NCI-H82 (cell line): Measurements from ENCODE around the gene SORCS2.
A peak's percentile ranks its signal among the peaks of the same experiment; 100 is the strongest.

Experiments used
- DNase-seq: peaks from one replicate; lab custom pipeline; 2025; lab: John Stamatoyannopoulos, UW

The SORCS2 gene

DNA sequence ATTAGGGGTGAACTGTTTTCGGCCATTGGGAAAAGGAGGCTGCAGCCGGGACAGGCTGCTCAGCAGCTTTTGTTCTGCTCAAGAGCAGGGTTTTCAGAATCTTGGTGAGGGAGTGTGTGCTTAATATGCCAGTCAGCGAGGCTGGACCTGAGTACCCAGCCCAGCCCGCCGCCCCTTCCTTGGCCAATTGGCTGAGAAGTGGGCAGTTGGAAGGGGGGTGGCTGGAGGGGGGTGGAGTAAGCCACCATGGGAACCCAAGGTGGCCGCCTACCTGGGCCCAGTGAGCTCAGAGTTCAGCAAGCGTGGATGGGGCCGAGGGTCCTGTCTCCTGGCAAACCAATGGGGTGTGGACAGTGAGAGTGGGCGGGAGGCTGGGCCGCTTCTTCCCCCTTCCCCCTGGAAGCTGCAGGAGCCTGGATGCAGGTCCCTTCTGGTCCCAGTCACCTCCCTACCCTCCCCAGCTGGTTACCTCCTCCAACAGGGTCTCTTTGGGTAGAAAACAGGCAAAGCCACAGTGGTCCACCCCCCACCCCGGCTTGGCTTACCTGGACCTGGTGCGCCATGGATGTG lies 52.5 kb downstream of the SORCS2 start:
- no peak for DNase-seq

DNA sequence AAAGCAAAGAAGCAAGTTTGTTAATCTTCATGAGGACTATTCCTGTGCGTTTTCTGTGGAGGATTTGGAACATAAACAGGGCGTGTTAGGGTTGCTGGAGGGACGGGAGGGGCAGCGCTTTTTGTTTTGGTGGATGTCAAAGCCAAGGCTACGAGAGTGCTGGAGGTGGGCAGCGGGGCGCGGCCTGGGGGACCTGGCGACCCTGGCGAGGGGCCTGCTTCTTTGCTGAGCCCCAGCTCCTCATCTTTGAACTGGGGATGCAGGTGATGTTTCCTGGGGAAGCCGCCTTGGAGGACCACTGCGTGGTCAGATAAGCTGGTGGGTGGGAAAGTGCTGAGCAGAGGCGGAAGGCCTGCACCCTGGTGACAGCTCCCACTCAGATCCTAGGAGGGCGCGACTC lies 55.2 kb downstream of the SORCS2 start:
- no peak for DNase-seq

DNA sequence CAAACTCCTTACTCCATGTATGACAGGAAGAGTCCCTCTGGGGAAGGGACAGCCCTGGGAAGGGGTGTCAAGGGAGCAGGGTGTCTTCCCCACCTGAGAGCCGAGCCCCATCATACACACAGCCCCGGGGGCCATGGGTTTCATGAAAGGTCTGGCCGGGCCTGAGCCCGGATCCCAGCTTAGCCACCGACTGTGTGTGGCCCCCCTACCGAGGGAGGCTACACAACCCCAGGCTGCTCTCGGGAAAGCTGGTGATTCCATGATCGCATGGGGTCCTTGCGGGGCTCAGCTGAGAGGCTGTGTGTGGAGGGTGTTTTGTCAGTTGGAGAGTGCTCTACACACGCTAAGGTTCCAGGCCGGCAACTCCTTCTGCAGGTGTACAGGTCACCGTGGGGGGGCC lies 55.6 kb downstream of the SORCS2 start:
- DNase-seq, result no peak

DNA sequence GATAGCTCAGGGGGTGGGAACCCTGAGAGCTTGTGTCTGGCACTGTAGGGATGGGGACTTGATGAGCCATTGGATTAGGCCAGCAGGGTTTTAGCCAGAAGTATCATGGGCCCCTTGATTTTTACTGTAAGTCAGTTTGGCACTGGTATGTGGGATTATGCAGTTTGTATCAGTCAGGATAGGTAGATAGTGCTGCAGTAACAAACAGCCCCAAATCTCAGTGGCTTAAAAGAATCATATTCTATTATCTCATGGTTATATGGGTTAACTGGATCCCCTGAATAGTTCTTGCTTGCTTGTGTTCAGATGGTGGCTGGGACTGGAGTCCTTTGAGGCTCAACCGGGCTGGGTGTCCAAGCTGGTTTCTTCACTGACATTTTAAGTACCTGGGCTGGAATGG lies 56.5 kb downstream of the SORCS2 start:
- no peak for DNase-seq

DNA sequence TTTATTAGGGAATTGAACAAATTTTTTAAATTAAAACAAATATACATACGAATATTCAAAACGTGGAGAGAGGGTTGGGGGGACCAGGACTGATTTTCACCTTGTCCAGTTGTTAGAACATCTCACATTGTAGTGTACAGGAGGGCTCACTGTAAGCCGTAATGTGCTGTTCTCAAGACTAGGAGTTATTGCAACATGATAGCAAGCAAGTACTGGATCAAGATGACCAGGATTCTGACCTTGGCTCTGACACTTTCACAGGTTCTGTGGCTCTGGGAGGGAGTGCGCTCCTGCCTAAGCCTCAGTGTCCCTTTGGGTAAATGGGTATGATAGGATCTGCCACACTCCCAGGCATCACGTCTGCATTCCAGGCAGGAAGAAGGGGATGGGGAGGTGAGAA lies 59.0 kb downstream of the SORCS2 start:
- no peak for DNase-seq

DNA sequence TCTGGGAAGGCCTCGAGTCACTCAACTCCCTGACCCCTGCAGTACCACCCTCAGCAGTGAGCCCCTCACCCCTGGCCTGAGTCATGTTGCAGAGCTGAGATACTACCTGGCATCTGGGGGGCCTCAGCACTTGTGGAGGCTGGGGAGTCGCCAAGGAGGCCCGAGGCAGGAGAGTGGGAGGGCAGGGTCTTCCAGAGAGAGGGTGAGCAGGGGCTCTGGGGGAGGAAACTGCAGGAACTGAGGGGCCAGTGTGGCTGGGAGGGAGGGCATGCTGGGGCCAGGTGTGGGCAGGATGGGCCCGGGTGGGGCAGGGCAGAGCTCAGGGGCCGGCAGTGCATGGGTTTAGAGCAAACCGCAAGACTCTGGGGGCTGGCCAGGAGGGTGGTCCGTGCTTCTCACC lies 59.7 kb downstream of the SORCS2 start:
- no peak for DNase-seq

DNA sequence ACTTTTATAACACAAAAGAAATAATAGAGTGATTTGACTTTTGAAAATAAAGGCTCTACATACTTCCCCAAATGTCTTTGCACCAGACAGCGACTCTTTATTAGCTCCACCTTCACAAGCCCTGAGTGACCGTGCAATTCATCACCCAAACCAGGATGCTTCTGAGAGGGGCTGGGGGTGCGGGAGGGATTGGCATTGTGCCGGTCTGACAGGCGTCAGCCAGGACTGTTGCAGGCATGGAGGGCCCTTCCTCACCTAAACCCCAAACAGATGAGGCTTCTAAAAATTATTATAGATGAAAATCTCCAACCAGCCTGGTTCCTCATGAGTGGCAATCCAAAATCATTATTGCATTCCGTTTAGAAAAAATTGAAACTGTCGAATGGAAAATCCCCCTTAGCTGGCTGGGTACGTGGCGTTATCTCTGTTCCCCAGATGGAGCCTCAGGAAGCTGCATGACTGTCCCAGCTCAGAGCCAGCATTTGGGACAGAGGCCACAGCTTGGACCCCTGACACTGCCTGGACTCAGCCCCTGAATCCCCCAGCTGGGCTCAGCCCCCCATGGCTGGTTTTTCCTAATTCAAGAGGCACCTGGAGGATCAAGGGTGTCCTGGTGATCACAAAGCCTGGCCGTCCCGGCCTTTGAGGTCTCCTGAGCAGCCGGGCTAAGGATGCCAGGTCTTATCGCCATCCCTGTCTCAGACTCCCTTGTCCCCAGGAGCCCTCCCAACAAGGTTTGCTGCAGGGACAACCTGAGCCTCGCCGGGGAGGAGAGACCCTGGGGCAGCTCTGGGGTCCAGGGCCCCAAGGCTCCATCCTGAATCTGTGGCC lies 60.4 kb downstream of the SORCS2 start:
- DNase-seq, result no peak

DNA sequence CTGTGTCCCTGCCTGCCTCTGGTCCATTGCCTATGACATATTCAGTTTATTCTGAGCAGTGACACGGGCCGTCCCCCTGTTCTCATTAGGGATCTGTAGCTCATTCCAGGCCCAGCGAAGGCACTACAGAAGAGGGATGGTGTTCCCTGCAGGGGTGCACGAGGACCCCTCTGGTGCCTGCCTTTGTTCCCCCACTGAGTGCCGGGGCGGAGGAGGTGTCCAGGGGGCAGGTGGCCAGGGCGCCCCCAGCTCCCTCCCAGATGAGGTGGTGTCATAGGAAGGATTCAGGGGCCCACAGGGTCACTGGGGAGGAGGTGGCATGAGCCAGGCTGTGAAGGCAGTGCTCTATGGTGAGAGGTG lies 61.0 kb downstream of the SORCS2 start:
- DNase-seq, result no peak

DNA sequence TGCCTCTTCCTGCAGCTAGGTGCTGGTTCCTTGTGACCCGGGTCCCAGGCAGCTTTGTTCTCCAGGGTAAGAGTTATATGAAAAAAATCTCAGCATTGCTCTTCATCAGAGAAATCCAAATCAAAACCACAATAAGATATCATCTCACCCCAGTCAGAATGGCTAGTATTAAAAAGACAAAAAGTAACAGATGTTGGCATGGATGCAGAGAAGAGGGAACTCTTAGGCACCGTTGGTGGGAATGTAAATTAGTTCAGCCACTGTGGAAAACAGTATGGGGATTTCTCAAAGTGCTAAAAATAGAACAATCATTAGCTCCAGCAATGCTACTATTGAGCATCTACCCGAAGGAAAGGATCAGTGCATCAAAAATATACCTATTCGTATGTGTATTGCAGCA lies 61.5 kb downstream of the SORCS2 start:
- no peak for DNase-seq

DNA sequence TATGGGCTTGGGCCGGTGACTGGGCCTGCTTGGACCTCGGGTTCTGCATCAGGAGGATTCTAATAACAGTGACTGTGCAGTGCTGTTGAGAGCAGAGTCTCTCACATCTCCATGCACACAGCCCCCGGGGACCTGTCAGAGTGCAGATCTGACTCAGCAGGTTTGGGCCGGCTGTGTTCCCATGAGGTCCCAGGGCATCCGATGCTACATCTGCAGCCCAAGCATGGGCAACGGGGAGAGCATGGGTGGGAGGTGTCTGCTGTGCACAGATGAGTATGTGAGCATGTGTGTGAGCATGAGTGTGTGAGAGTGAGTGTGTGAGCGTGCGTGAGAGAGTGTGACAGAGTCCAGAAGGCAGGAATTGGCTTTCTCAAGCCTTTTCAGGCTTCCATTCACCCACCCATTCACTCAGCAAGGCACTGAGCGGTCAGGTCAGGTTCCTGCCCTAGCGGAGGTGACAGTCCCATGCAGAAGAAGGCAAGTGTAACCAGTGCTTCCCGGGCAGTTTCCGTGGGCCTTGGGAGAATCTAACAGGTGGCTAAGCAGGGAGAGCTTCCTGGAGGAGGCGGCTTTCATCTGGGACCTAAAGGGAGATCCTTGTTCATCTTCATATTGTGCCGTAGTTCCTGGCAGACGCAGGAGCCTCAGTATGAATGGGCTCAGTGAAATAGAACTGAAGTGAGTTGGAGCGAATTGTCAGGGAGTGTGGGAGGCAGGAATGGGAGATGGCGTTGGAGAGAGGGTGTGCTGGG lies 62.6 kb downstream of the SORCS2 start:
- peak; percentile 28 for DNase-seq

DNA sequence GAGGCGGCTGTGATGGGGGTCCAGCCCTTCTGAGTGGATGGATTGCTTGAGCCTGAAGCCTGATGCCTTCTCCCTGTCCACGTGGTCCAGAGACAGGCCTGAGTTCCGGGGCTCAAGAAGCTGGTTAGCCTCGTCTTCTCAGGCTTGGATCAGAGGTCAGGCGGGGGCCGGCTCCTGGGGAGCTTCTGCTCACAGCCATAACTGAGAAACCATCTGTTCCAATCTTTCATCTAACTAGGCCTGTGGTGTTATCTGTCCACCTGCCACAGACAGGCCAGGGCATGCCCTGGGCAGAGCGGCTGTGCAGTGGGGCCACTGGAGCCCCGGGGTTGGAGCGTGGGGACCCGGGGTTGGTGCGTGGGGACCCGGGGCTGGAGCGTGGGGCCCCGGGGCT lies 63.1 kb downstream of the SORCS2 start:
- DNase-seq, result peak; percentile 49

DNA sequence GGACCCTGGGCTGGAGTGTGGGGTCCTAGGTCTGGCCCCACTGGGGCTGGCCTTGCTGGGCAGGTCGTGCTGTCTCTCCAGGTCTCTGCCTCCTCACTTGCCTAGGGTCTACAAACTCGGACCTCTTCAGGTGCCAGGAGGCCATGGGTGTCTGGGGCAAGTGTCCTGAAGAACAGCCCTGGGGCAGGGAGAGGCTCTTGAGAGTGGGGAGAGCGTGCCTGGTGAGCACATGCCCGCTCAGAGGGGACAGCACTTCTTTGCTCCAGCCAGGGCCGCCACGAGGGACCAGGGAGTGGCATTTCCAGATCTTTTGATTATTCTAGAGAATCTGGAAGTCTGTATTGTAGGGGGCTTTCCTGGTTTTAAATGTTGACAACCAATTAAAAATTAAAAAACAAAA lies 63.7 kb downstream of the SORCS2 start:
- no peak for DNase-seq

DNA sequence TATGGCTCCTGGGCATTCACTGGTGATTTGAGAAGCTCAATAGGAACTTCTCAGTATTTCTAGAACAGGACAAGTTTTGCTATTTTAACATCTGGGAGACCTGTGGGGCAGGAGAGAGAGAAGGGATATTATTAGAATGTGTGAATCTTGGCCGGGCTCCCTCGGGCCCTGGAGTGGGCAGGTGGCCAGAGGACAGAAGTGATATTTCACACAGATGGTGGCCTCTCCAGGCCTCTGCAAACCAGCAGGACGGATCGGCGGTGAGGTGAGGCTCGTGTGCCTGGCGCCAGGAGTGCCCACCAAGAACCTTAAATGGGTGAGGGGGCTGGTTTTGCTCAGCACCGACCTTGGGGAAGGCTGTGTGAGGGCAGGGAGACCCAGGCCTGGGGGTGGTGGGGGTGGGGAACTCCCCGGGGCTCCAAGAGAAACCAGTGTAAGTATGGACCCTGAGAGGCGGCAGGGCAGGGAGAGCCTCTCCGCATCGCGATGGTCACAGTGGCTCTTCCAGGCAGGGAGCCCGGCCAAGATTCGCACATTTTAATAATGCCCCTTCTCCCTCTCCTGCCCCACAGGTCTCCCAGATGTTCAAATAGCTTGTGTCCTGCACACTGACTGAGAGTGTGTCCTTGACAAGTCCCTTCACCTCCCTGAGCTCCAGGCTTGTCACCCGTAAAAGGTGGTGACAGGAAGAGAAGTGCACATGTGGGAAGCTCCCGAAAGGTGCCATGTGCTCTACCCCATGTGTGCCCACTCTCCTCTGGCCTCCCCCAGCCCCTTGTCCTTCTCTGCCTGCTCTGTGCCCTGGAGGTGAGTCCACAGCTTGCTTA lies 64.9 kb downstream of the SORCS2 start:
- no peak for DNase-seq

DNA sequence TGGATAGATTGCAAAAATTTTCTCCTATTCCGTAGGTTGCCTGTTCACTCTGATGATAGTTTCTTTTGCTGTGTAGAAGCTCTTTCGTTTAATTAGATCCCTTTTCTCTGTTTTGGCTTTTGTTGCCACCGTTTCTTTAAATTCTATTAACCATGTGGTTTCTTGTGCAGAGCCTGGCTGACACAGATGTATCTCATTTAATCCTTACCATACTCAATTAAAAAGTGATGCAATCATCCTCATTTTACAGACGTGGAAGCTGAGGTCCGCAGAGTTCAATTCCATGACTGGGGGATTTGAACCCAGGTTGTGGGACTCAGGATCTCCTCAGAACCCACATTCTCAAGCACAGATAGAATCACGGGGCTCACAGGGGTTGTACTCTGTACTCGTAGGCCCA lies 66.7 kb downstream of the SORCS2 start:
- DNase-seq, result no peak

DNA sequence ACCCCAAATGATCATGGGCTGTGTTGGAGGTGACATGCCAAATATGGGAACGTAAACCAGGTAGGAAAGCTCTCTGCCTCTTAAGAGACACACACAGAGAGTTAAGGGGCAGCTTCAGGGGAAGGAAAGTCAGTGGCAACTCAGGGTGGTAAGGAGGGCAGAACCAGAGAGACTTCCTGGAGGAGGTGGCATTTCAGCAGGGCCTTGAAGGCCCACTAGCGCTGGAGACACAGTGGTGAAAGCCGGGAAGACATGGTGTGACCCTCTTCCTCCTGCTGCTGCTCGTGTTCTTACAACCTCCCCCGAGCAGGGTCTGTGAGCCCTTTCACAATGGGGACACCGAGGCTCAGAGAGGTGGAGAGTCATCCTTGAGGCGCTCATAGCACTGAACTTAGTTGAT lies 68.2 kb downstream of the SORCS2 start:
- no peak for DNase-seq

DNA sequence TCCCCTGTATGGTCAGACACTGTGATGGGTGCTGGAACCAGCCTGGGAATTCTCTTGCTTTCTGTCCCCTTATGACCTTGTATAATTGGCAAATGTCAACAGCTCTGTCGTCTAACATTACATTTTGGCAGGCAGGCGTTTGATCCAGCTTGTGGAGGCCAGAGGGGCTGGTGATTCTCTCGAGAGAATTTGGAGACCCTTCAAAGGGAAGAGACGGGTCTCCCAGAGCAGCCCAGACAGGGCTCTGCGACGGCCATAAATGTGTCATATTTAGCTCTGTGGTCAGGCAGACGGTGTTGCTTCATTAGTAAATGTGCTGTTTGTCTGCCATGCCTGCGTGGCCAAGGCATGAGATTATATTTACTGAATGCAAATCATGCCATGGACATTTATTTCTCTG lies 68.7 kb downstream of the SORCS2 start:
- no peak for DNase-seq

DNA sequence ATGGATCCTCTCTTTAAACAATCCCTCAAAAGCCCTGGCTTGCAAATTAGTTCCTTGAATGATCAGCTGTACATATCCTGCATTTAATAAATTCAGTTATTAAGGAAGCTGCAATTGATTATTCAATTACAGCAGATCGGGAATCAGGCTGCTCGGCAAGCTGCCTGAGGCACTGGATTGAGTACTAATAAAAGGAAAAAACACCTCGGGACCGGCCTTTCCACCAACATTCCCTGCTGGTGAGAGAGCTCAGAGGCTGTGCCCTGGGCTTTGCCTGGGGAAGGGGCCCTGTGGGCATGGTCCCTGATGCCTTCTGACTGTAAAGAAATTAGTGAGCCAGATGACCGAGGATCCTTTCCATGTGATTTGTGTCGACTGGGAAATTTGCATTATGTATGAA lies 69.2 kb downstream of the SORCS2 start:
- DNase-seq, result no peak

DNA sequence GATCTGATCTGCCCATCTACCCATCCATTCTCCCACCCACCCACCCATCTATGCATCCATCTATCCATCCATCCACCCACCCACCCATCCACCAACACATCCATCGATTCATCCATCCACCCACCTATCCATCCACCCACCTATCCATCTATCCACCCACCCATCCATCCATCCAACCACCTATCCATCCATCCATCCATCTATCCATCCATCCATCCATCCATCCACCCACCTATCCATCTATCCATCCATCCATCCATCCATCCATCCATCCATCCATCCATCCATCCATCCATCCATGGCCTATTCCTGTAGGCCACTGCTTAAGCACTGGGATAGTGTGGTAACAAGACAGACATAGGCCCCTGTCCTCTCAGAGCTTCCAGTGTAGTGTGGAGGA lies 69.8 kb downstream of the SORCS2 start:
- no peak for DNase-seq

DNA sequence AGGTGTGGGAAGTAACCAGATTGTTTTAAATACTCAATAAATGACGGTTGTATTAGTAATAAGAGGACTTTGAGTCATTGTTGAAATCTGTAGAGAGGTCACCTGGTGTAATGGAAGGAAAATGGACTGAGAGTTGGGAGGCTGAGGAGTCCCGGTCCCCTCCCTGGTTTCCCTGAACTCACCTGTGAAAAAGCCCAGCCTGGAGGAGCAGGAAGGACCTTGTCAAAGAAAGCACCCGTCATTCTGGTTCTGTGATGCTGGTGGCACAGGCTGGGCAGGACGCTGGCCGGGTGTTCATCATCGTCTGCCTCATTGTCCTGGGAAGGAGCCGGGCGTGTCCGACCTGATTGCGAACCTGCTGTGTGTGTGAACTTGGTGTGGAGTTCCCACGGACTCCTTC lies 70.8 kb downstream of the SORCS2 start:
- no peak for DNase-seq

DNA sequence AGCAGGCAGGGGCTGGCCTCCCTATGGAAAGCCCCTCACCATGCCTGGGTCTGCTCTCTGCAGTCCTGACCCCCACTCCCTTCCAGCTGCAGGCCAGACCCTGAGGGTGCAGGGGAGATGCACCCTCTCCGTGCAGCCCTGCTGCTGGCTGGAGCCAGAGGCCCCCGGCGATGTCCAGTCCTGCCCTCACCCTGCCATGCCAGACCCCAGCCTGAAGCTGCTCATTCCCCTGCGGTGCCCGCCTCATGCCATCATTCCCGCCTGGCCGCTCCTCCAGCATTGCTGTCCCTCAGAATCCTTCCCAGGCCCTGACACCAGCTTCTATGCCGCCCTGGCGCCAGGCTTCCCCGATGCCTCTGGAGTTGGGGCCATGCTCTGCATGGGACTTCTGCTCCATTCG lies 72.4 kb downstream of the SORCS2 start:
- DNase-seq, result no peak

DNA sequence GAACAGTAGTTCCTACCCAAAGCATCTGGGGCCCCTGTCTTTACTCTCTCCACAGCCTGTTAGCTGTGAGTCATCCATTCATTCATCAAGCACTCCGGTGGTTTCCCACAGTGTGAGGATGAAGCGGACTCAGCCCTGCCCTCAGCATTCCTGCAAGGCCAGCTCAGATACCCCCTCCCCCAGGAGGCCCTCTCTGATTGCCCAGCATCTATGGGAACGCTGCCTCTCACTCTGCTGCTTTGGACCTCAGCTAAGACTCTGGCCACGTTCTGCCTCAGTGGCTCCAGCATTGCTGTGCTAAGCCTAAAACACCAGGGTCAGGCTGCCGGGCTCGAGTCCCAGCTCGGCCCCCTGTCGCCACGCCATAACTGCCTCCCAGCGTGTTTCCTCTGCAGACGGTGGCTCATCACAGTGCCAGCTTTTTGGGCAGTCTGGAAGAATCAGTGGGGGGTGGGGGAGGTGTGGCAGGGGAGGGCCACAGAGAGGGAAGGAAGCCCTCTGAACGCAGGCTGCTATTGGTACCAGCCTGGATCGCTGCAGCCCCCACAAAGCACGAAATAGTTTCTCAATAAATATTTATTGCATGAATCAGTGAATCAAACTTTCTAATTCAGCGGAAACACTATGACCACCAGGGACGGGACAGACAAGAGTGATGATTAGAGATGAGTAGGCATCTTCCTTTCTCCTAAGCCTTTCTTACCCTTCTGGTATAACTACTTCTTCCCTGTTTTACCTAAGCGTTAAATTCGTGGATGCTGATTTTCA lies 74.4 kb downstream of the SORCS2 start:
- DNase-seq, result no peak

DNA sequence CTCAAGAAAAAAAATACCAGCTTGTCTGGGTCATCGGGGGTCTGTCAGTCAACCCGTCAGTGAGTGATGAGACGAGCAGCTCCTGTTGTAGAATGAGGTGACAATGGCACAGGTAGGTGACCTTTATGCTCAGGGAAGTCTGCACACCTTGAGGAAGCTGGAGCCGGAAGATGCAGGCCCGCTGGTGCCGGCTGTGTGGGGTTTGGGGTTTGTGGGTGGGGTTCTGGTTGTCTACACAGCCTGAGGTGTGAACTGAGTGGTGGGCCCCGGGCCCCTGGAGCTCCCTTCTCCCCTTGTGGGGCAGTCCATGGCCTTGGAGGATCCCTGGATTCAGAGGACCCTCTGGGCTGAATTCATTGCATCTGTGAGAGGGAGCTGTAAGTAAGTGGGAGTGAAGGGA lies 75.5 kb downstream of the SORCS2 start:
- DNase-seq, result no peak
